Stimulated activated CD8-positive, alpha-beta memory T cell treated with anti-CD3 and anti-CD28 coated beads, Interleukin-12 subunit alpha, Interleukin-12 subunit beta, amount 100 ng/mL, for 1 hour (primary cell): ENCODE data around the gene RALY.

Source experiments
- DNase-seq: peaks from one replicate; pipeline ENCODE4 v3.0.0-alpha.2; 2020; ENCODE audit warnings: low read depth

RALY gene

GRCh38 chr20:33986560-33987216, 7.0 kb upstream of the RALY start:
- no peak for DNase-seq

DNA sequence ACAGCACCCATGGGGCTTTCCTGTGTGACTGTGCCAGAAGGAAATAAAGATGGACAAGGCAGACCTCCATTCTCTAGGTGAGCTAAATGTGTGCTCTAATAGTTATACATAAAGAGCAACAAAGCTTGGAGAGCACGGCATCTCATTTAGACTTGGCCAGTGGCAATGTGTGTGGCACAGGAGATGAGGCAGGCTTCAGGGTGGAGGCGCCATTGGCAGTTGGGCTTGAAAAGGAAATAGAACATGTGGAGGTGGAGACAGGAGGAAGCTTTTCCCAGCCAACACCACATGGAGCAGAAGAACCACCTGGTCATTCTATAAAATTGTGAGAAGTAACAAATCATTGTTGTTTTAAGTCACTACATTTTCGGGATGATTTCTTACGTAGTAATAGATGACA, 3.6 kb upstream of the RALY start:
- DNase-seq = no peak

DNA sequence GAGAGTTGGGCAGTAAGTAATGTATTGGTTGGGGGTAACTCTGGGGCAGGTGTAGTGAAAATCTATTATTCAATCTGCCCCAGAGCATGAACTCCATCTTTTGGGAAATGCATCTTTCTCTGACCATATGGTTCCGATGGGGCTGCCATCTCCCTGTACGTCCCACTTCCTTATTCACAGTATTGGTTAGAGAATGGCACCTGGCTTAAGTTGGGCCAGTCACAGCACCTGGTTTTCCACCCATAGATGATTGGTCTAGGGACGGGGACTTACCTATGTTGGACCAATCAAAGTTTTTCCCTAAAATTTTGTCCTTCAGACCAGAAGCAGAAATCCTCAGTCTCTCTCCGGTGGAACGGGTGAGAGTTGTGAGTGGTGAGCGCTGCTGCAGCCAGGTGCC, 2.2 kb upstream of the RALY start:
- DNase-seq = no peak

- no peak for DNase-seq
Observed at GRCh38 chr20:33992145-33992922, 1.4 kb upstream of the RALY start.

DNA sequence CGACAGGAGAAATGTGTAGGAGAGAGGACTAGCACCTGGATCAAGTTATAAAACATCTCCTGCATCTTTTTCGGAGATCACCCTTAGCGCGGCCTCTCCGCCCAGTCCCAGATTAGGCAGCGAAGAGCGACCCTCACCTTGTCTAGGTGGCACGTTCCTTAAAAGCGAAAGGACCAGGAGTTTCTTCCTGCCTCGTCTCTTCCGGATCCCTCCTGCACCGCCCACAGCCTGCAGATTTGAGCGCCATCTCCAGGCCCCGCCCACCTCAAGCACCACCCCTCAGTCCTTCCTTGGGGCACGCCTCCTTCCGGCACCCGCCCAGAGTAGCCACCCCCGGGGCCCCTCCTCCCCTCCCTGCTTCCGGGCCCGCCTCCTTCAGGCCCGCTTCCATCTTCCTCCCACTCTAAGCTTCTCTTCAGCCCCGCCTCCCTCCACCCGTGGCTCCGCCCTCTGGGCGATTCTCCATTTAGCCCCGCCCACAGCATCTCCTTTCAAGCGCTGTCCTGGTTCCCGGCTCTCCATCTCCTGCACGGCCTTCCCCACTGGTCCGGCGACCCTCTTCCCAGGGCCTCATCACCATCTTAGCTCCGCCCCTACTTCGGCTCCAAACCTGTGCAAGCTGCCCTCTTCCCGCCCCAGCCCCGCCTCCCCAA, 662 bp upstream of the RALY start:
- peak; percentile 99 for DNase-seq

DNA sequence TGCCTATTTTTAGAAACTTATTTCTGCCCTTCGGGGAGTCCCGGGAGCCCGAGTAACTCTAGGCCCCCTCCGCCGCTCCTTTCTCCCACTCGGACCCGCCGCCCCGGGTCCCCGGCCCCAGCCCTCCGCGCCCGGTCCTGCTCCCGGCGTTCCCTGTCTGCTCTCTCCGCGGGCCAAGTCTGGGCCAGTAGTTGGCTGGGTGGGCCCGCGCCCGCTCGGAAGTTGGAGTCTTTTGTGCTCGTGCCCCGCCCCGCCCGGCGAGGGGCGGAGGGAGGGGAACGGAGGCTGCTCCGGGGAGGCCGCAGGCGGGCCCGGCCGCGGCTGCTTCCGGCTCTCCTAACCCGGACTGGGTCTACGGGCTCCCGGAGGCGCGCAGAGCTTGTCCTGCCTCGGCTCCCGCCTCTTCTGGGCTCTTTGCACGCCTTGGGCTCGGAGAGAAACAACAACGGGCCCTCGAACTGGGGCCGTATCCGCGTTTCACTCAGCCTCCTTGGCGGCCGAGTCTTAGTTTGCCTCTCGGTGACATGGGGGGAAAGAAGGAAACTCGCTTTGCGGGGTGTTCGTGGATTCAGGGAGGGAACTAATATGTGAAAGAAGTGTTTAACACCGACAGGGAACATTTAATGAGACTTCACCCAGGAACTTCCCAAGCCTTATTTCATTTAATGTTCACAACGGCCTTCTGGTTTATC, 657 bp downstream of the RALY start:
- peak; percentile 66 for DNase-seq

DNA sequence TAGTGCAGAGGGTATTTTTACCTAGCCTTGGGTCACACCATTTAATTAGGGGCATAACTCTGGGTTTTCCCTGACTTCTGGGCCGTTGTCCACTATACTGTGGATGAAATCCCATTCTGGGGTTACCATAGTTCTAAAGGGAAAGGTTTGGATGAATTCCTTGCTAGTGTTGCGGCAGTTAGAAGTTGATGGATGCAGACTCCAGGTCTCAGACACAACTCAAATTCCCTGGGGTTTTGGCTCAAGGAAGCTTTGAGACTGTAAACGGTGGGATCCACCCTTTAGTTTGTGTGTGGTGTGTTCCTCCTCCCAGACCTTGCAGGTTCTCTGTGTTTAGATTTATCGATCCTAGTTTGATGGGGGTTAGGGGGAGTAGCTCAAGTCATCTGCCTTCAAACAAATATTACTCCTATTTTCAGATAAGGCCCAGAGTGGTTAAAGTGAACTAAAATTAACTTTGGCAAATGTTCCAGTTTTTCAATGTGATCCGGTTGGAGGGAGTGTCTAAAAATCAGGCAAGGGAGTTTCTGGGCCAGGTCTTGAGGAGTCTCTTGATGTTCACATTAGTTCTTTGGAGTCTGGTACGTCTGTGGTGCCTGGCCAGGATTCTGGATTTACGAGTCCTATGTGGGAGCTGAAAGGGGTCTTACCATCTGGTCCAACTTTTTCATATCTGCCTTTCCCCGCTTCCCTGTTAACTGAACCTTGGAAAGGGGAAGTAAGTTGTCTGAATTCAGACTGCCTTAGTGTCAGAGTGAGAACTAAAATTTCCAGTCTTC, 1.5 kb downstream of the RALY start:
- DNase-seq = no peak

- DNase-seq = no peak
Observed at GRCh38 chr20:33999025-33999649, 5.4 kb downstream of the RALY start.

- DNase-seq = no peak
Observed at GRCh38 chr20:34001378-34001777, 7.7 kb downstream of the RALY start.

DNA sequence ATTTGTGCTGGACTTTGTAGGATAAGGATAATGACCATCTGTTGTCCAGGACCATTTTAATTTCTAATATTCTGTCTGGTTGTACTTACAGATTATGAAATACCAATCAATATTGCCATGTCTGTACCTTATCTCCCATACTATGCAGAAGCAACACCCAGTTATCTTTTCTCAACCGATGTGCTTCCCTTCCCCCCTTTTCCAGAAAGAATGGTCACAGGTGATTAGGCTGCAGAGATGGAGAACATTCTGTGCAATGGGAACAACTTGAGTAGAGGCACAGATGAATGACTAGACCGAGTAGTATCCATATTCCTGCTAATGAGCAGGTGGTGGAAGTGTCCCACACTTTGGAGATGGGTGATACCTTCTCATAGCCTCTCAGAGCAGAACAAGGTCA, 10.5 kb downstream of the RALY start:
- DNase-seq = no peak

- no peak for DNase-seq
Observed at GRCh38 chr20:34004790-34005457, 11.2 kb downstream of the RALY start.

DNA sequence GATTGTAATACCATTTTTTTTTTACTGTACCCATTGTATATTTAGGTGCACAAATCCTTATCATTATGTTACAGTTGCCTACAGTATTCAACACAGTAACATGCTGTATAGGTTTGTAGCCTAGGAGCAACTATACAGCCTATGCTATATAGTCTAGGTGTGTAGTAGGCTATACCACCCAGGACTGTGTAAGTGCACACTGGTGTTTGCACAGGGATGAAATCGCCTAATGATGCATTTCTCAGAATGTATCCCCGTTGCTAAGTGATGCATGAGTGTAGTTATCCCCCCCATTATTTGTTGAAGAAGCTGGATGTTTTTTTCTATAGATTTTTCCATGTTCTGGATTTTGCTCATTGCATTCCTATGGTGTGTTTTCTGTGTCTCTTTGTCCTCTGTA, 12.9 kb downstream of the RALY start:
- DNase-seq = no peak

DNA sequence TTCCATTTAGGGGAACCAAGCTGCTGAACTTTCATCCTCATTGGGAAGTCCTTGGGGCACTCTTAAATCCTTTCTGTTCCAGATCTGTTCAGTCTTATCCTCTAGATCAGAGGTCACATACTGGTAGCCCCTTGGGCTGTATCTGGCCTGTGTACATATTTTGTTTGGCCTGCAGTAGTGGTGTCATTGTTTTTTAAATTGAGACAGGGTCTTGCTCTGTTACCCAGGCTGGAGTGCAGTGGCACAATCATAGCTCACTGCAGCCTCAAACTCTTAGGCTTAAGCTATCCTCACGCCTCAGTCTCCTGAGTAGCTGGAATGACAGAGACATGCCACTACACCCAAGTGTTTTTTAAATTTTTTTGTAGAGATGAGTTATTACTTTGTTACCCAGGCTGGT, 14.8 kb downstream of the RALY start:
- no peak for DNase-seq

- DNase-seq = no peak
Observed at GRCh38 chr20:34010405-34010931, 16.8 kb downstream of the RALY start.

DNA sequence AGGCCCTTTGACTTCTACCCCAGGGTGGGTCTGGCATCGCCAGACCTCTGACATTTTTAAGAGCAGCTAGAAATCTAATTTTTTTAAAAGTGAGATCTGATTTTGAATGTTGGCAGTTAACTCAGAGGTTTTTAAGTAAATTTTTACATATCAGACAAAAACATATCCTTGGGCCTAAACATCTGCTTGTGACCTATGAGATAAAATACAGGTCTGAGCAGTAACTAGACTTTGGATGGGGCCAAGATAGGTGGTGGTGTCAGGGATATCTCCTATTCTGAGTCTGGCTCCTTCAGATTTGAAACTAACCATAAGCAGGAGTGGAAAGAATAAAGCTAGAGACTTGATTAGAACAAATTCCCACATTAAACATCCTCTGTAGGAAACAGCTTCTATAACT, 17.6 kb downstream of the RALY start:
- DNase-seq = no peak

DNA sequence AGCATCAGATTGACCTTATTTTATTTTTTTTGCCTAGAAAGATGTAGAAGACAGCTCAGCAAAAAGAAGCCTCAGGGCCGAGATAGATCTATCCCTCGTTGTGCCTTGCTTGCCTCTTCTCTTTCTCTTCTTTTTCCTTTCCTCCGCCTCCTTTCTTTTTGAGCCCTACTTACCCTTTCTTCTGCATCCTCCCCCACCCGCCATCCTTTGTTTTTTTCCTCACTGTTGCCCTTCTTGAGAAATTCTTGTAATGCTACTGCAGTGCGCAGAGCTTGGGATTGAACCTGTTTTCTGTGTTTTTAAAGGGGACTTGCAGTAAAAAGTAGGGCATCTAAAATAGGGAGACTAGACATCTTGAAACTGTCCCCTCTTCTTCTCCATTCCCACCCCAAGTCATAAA, 18.6 kb downstream of the RALY start:
- DNase-seq = no peak

DNA sequence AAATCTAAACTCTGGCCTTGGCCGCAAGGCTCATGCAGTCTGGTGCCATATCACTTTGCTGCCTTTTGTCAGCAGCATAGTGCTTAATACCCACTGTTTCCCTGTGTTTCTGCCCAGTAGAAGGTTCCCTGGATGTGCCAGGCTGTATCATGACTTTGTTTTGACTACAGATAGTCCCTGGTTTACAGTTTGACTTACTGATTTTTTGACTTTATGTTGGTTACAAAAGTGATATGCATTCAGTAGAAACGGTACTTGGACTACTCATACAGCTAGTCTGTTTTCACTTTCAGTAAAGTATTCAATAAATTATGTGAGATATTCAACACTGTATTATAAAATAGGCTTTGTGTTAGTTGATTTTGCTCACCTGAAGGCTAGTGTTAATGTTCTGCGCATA, 19.0 kb downstream of the RALY start:
- no peak for DNase-seq

- DNase-seq = no peak
Observed at GRCh38 chr20:34013554-34013953, 19.8 kb downstream of the RALY start.

GRCh38 chr20:34014878-34015277, 21.2 kb downstream of the RALY start:
- DNase-seq = no peak
